GM12801 (cell line): Measurements from ENCODE around the gene FAM184A.

ENCODE experiments used
- TF ChIP-seq, protein P1 (sequence below): IDR thresholded peaks from one replicate; pipeline ENCODE4 v1.5.1; 2011; ENCODE audit warnings: control low read depth; ENCODE audit not compliant: insufficient read length; ENCODE audit errors: extremely low read depth

Gene FAM184A

GRCh38 chr6:119034827-119035458 lies 43.5 kb downstream of the FAM184A start:
- TF ChIP-seq, protein P1, sequence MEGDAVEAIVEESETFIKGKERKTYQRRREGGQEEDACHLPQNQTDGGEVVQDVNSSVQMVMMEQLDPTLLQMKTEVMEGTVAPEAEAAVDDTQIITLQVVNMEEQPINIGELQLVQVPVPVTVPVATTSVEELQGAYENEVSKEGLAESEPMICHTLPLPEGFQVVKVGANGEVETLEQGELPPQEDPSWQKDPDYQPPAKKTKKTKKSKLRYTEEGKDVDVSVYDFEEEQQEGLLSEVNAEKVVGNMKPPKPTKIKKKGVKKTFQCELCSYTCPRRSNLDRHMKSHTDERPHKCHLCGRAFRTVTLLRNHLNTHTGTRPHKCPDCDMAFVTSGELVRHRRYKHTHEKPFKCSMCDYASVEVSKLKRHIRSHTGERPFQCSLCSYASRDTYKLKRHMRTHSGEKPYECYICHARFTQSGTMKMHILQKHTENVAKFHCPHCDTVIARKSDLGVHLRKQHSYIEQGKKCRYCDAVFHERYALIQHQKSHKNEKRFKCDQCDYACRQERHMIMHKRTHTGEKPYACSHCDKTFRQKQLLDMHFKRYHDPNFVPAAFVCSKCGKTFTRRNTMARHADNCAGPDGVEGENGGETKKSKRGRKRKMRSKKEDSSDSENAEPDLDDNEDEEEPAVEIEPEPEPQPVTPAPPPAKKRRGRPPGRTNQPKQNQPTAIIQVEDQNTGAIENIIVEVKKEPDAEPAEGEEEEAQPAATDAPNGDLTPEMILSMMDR: no peak

DNA sequence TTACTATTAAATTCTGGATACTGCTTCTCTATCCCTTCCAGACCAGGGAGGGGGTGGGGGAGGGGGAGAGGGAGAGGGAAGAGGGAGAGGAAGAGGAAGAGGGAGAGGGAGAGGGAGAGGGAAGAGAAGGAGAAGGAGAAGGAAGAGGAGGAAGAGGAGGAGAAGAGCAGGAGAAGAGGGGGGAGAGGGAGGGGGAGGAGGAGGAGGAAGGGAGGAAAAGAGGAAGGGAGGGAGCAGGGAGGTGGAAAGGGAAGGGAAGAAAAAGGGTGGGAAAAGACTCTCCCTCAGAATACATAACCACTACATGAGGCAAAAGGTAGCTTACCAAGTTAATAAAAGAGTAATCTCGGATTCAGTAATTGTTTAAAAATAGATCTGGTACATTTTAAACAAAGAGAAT lies 46.0 kb downstream of the FAM184A start:
- TF ChIP-seq, protein P1: no peak

DNA sequence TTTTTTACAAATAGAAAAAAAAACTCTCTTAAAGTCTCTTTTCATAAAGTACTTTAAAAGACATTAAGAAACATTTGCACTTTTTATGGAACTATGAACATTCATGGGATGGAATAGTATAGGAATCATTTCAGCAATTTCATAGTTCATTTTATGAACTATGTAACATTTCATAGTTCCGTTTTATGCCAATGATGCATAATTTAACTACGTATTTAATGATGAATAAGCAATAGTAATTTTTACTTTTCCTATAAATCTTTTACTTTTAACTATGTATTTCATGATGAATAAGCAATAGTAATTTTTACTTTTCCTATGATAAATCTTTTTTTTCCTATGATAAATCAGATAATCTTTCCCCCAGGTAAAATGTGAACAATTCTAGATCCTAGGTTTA lies 47.7 kb downstream of the FAM184A start:
- TF ChIP-seq, protein P1: no peak

GRCh38 chr6:119028091-119028490 lies 50.4 kb downstream of the FAM184A start:
- TF ChIP-seq, protein P1: no peak

DNA sequence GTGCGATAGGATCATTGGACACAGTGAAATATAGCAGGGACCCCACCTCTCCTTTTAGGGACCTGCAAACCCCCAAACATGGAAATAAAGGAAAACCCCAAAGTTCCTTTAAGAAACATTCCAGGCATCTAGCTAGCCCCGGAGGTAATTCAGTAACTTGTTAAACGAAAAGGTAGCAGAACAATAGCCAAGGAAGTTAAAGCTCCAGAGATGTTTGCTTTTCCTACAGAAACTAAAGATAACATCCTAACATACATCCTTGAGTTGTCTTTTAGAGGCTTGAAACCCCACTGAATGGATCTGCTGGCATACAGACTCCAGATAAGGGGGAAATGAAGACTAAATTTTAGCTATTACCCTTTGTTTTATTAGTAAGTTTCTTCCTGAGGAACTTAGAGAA lies 51.0 kb downstream of the FAM184A start:
- TF ChIP-seq, protein P1: no peak

DNA sequence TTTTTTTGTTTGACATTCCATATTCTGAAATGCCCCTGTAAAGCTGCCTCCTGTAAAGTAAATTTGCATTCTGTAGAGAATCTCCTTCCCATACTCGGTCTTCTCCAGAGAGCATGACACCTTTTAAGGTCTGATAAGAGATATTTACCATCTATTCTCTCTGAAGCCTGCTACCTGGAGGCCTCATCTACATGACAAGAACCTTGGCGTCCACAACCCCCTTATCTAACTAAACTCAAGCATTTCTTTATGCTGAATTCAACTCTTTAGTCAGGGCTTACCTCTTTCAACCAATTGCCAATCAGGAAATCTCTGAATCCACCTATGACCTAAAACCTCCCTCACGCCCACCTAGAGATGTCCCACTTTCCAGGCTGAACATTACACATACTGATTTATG lies 51.6 kb downstream of the FAM184A start:
- TF ChIP-seq, protein P1: no peak

GRCh38 chr6:119025793-119026192 lies 52.7 kb downstream of the FAM184A start:
- TF ChIP-seq, protein P1: no peak
